Suprapubic skin (tissue), 4 donors: ENCODE results near the gene INSYN2B.

Source experiments
- POLR2A ChIP-seq, 2 donors: fragments of 450-650 bp; IDR thresholded peaks; one replicate each; pipeline ENCODE4 v1.6.1; 2017; ENCODE audit warnings: antibody characterized with exemption in 2 of 2, mild to moderate bottlenecking in 2 of 2, moderate library complexity in 2 of 2
- POLR2AphosphoS5 ChIP-seq, 3 donors: sonication (generic); formaldehyde crosslinking; IDR thresholded peaks; one replicate each; pipeline ENCODE4 v1.6.1; 2017; ENCODE audit warnings: antibody characterized with exemption in 3 of 3
- TF ChIP-seq, protein P1 (sequence below), 2 donors: fragments of 200-600 bp in 1 of 2; fragments of 450-650 bp in 1 of 2; sonication (generic) in 1 of 2; IDR thresholded peaks; one replicate each; pipeline ENCODE4 v1.5.1; 2016 to 2019; ENCODE audit warnings: antibody characterized with exemption in 2 of 2, mild to moderate bottlenecking in 1 of 2, moderate library complexity in 1 of 2

DNA sequence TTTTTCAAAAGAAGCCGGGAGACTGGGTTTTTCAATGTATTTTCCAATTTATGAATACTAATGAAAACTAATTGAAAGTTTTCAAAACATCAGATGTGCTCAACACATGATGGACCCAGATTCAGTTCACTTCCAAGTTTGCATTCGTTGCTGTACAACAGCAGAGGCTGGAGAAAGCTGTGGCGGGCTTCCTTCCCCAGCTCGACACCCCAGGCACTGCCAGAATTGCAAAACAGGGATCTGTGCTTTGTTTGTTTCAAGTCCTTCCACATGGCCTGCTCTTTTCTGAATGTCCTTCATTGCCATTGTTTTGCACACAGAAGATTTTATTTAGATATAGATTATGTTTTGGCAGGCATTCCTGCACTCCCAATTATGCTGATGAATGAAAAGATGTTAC, 30.3 kb upstream of the INSYN2B start:
- TF ChIP-seq POLR2A (IDR thresholded peaks at IDR 0.05) (no peak), POLR2AphosphoS5 (IDR thresholded peaks at IDR 0.05) (no peak)
- TF ChIP-seq, protein P1, sequence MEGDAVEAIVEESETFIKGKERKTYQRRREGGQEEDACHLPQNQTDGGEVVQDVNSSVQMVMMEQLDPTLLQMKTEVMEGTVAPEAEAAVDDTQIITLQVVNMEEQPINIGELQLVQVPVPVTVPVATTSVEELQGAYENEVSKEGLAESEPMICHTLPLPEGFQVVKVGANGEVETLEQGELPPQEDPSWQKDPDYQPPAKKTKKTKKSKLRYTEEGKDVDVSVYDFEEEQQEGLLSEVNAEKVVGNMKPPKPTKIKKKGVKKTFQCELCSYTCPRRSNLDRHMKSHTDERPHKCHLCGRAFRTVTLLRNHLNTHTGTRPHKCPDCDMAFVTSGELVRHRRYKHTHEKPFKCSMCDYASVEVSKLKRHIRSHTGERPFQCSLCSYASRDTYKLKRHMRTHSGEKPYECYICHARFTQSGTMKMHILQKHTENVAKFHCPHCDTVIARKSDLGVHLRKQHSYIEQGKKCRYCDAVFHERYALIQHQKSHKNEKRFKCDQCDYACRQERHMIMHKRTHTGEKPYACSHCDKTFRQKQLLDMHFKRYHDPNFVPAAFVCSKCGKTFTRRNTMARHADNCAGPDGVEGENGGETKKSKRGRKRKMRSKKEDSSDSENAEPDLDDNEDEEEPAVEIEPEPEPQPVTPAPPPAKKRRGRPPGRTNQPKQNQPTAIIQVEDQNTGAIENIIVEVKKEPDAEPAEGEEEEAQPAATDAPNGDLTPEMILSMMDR (IDR thresholded peaks at IDR 0.05): no peak
